ENCODE results near the gene COPS4. TPM values are rescaled to one million over a fixed set of nuclear protein-coding genes. Genes with fewer than 3 reads are reported as not detected.
"Not testable (repeated sequence)": the region's sequence is repeated elsewhere in the genome, so short reads cannot be mapped to it uniquely, and the experiment has no call there.

Gene COPS4
- total RNA-seq, 2 experiments from 2014 or later = 26.0 to 27.6 TPM

- H3K36me3 Mint-ChIP-seq (ENCODE audit: low read depth) = peaks cover 15% of the 10 kb centered on the region
- H3K27me3 Mint-ChIP-seq = no peaks in the 10 kb centered on the region
- Histone ChIP-seq H3K36me3 (ENCODE audit: insufficient read depth, low read length) (no peaks in the 10 kb centered on the region), H3K9me3 (ENCODE audit: control insufficient read depth in 1 of 2, insufficient read depth in 1 of 2, low read length in 2 of 2) (no peaks in the 10 kb centered on the region), H3K4me3 (ENCODE audit: low read length) (no peak overlapping the region), H3K27me3 (ENCODE audit: control insufficient read depth in 1 of 2, insufficient read depth in 2 of 2, low read length in 2 of 2) (no peaks in the 10 kb centered on the region), H3K27ac (ENCODE audit: low read depth in 1 of 2, low read length in 2 of 2) (no peak overlapping the region), H3K4me1 (ENCODE audit: insufficient read depth, low read length) (peaks cover 30% of the 10 kb centered on the region)
- no peak overlapping the region for H3K4me3 Mint-ChIP-seq
- intact Hi-C loops (cut with DNase I, micrococcal nuclease) = no loop called here
- H3K27ac Mint-ChIP-seq = no peak overlapping the region
- CTCF ChIA-PET = interaction anchor here (0.7 to 1.8 kb wide), 2 partner anchors 21 to 143 kb away, joined by 3 read pairs; no protein-coding TSS in a partner anchor
- peaks cover 52% of the 10 kb centered on the region for H3K4me1 Mint-ChIP-seq (ENCODE audit: low read depth)
- TF ChIP-seq, protein P1, sequence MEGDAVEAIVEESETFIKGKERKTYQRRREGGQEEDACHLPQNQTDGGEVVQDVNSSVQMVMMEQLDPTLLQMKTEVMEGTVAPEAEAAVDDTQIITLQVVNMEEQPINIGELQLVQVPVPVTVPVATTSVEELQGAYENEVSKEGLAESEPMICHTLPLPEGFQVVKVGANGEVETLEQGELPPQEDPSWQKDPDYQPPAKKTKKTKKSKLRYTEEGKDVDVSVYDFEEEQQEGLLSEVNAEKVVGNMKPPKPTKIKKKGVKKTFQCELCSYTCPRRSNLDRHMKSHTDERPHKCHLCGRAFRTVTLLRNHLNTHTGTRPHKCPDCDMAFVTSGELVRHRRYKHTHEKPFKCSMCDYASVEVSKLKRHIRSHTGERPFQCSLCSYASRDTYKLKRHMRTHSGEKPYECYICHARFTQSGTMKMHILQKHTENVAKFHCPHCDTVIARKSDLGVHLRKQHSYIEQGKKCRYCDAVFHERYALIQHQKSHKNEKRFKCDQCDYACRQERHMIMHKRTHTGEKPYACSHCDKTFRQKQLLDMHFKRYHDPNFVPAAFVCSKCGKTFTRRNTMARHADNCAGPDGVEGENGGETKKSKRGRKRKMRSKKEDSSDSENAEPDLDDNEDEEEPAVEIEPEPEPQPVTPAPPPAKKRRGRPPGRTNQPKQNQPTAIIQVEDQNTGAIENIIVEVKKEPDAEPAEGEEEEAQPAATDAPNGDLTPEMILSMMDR (IDR thresholded peaks at IDR 0.05) = no peak
- no peak for DNase-seq
- H3K9me3 Mint-ChIP-seq = no peaks in the 10 kb centered on the region
- POLR2A ChIA-PET = interaction anchor here (0.7 kb wide), 1 partner anchor 28 kb away, joined by 3 read pairs; no protein-coding TSS in a partner anchor
- ATAC-seq (ENCODE audit: poor library complexity) = no peak
Observed at GRCh38 chr4:83040269-83040668, 5.3 kb downstream of the COPS4 start.

DNA sequence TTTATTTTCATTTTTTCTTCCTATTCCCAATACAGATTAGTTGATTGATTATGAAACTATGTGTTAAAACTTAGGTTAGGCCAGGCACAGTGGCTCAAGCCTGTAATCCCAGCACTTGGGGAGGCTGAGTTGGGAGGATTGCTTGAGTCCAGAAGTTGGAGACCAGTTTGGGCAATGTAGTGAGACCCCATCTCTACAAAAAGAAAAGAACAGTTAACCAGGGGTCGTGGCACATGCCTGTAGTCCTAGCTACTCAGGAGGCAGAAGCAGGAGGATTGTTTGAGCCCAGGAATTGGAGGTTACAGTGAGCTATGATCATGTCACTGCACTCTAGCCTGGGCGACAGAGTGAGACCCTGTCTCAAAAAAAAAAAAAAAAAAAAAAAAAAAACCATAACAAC is 8.2 kb downstream of the COPS4 start:
- H3K27ac ChIP-seq (ENCODE audit: low read depth in 1 of 2, low read length in 2 of 2); H3K4me3 Mint-ChIP-seq; H3K27me3 Mint-ChIP-seq; H3K27ac Mint-ChIP-seq; H3K9me3 ChIP-seq (ENCODE audit: control insufficient read depth in 1 of 2, insufficient read depth in 1 of 2, low read length in 2 of 2); H3K27me3 ChIP-seq (ENCODE audit: control insufficient read depth in 1 of 2, insufficient read depth in 2 of 2, low read length in 2 of 2); DNase-seq; H3K4me3 ChIP-seq (ENCODE audit: low read length); intact Hi-C loops (cut with DNase I, micrococcal nuclease); POLR2A ChIA-PET; H3K36me3 ChIP-seq (ENCODE audit: insufficient read depth, low read length); H3K9me3 Mint-ChIP-seq; ATAC-seq (ENCODE audit: poor library complexity): not testable (repeated sequence)
- Mint-ChIP-seq H3K36me3 (ENCODE audit: low read depth) (peaks cover 19% of the 10 kb centered on the region), H3K4me1 (ENCODE audit: low read depth) (peaks cover 38% of the 10 kb centered on the region)
- peaks cover 13% of the 10 kb centered on the region for H3K4me1 ChIP-seq (ENCODE audit: insufficient read depth, low read length)
- CTCF ChIA-PET = interaction anchor here (0.6 kb wide), 1 partner anchor 70 kb away, joined by 3 read pairs; no protein-coding TSS in a partner anchor

DNA sequence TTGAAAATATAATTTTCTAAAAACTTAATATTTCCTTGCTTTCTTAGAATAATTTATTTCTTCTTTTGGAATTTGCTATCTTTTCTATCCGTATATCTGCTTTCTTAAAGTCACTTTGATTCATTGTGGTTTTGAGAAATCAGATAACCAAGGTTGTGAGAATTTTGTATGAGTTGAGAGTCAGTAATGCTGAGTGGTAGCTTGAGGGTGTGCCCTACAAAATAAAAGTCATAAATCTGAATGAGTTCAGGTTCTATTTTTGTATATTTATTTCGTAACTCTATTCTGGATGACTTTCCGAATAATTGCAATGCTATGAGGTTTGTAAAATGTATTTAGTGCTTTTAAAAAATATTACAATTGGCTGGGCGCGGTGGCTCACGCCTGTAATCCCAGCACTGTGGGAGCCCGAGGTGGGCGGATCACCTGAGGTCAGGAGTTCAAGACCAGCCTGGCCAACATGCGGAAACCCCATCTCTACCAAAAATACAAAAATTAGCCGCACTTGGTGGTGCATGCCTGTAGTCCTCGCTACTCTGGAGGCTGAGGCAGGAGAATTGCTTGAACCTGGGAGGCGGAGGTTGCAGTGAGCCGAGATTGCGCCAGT is 8.9 kb downstream of the COPS4 start:
- ChIA-PET CTCF (no interaction called here), POLR2A (no interaction called here)
- Mint-ChIP-seq H3K4me3 (no peak overlapping the region), H3K27me3 (no peaks in the 10 kb centered on the region), H3K9me3 (no peaks in the 10 kb centered on the region), H3K27ac (no peak overlapping the region), H3K36me3 (ENCODE audit: low read depth) (peaks cover 22% of the 10 kb centered on the region), H3K4me1 (ENCODE audit: low read depth) (peaks cover 37% of the 10 kb centered on the region)
- intact Hi-C loops (cut with DNase I, micrococcal nuclease) = no loop called here
- H3K4me3 ChIP-seq (ENCODE audit: low read length) = no peak overlapping the region
- H3K27me3 ChIP-seq (ENCODE audit: control insufficient read depth in 1 of 2, insufficient read depth in 2 of 2, low read length in 2 of 2) = no peaks in the 10 kb centered on the region
- no peak for ATAC-seq (ENCODE audit: poor library complexity)
- peaks cover 4% of the 10 kb centered on the region for H3K36me3 ChIP-seq (ENCODE audit: insufficient read depth, low read length)
- TF ChIP-seq, protein P1 (IDR thresholded peaks at IDR 0.05) = no peak
- no peak for DNase-seq
- H3K9me3 ChIP-seq (ENCODE audit: control insufficient read depth in 1 of 2, insufficient read depth in 1 of 2, low read length in 2 of 2) = no peaks in the 10 kb centered on the region
- no peak overlapping the region for H3K27ac ChIP-seq (ENCODE audit: low read depth in 1 of 2, low read length in 2 of 2)
- peaks cover 13% of the 10 kb centered on the region for H3K4me1 ChIP-seq (ENCODE audit: insufficient read depth, low read length)

Data from CD4-positive, alpha-beta T cell (primary cell).